D721Med (cell line): ENCODE results near the gene PPM1M.
"Not testable (repeated sequence)": the region's sequence is repeated elsewhere in the genome, so short reads cannot be mapped to it uniquely, and the experiment has no call there.

Source experiments
- DNase-seq: peaks from one replicate; pipeline ENCODE4 v3.0.0; 2011; ENCODE audit warnings: low spot score; ENCODE audit not compliant: insufficient read length
- FAIRE-seq: peaks from 2 replicates; lab custom pipeline; 2011; peaks lifted over from hg19 to GRCh38; lab: Jason Lieb, UNC
- CTCF ChIP-seq: IDR thresholded peaks from 2 replicates; pipeline ENCODE4 v1.5.1; 2012; ENCODE audit warnings: mild to moderate bottlenecking, control low read depth; ENCODE audit not compliant: insufficient read depth; ENCODE audit errors: missing control alignments

Gene PPM1M

GRCh38 chr3:52265387-52265786 lies 19.8 kb downstream of the PPM1M start:
- DNase-seq = no peak
- no peak for FAIRE-seq
- TF ChIP-seq CTCF = no peak

DNA sequence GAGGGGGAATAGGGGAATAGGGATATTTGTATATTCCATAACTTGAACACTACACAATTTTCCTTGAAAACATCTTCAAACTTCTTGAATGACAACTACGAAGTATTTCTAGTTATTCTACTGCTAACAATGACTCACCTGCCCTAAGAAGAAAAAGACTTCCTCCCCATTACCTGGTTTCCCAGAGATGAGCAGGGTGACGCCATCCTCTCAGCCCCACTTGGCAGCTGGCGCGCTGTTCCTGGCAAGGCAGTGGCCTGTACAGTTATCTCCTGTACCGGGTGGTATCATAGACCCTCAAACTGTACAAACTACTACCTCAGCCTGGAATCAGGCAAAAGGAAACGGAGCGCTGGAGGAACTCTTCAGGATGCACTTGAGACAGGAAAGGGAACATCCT lies 22.5 kb downstream of the PPM1M start:
- no peak for FAIRE-seq
- no peak for TF ChIP-seq CTCF
- no peak for DNase-seq

GRCh38 chr3:52269776-52270175 lies 24.2 kb downstream of the PPM1M start:
- DNase-seq (no peak), FAIRE-seq (no peak)

DNA sequence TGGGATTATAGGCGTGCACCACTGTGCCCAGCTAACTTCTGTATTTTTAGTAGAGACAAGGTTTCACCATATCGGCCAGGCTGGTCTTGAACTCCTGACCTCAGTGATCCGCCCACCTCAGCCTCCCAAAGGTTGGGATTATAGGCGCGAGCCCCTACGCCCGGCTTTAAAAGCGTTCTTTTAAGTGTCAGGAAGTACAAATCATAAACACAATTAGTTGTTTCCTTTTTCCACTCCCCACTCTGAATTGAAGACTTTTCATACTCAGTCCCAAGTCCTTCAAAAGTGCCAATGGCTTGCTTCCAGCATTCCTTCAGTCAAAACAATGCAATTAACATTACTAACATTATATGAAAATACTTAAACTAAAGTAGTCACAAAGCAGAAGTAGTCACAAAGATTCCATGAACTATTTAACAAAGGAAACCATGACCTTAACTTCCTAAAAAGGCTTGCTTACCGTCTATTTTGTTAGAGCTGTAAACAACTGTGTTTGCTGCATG lies 24.7 kb downstream of the PPM1M start:
- TF ChIP-seq CTCF = no peak
- FAIRE-seq (no peak), DNase-seq (no peak)

More at GRCh38 chr3:52269776-52270175, 24.2 kb downstream of the PPM1M start:
- no peak for TF ChIP-seq CTCF

GRCh38 chr3:52272172-52272571 lies 26.6 kb downstream of the PPM1M start:
- not testable (repeated sequence) for FAIRE-seq, DNase-seq

- TF ChIP-seq CTCF = no peak
- FAIRE-seq (no peak), DNase-seq (no peak)
These were observed 27.3 kb downstream of the PPM1M start for GRCh38 chr3:52272831-52273230.

DNA sequence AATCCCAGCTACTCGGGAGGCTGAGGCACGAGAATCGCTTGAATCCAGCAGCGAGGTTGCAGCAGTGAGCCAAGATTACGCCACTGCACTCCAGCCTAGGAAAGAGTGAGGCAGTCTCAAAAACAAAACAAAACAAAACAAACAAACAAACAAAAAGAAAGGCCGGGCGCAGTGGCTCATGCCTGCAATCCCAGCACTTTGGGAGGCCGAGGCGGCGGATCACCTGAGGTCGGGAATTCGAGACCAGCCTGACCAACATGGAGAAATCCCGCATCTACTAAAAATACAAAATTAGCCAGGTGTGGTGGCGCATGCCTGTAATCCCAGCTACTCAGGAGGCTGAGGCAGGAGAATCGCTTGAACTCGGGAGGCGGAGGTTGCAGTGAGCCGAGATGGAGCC lies 29.2 kb downstream of the PPM1M start:
- DNase-seq, FAIRE-seq: not testable (repeated sequence)

GRCh38 chr3:52277071-52277964 lies 31.8 kb downstream of the PPM1M start:
- FAIRE-seq = no peak
- TF ChIP-seq CTCF = no peak
- no peak for DNase-seq
